NB4 (cell line): ENCODE data around the gene GK.
"Not testable (repeated sequence)": the region's sequence is repeated elsewhere in the genome, so short reads cannot be mapped to it uniquely, and the experiment has no call there.

ENCODE experiments used
- DNase-seq: peaks from one replicate; pipeline ENCODE4 v3.0.0; 2010; ENCODE audit warnings: low read depth
- H3K4me3 ChIP-seq: one replicate; pipeline ENCODE4 v1.5.1; 2011; ENCODE audit warnings: mild to moderate bottlenecking, low read depth, low read length, moderate library complexity
- CTCF ChIP-seq: IDR thresholded peaks from one replicate; pipeline ENCODE4 v1.5.1; 2012; ENCODE audit warnings: low read depth, low read length
- MAX ChIP-seq: IDR thresholded peaks from 2 replicates; pipeline ENCODE4 v1.6.1; 2011; ENCODE audit warnings: low read depth, low read length
- MYC ChIP-seq: IDR thresholded peaks from 2 replicates; pipeline ENCODE4 v1.6.1; 2011; ENCODE audit warnings: low read depth, low read length
- POLR2A ChIP-seq: IDR thresholded peaks from 2 replicates; pipeline ENCODE4 v1.6.1; 2011; ENCODE audit warnings: mild to moderate bottlenecking; ENCODE audit not compliant: insufficient read length; ENCODE audit errors: extremely low read depth

The GK gene

GRCh38 chrX:30618160-30618765 is 35.0 kb upstream of the GK start:
- DNase-seq = peak; percentile 65
- H3K4me3 ChIP-seq = no peak overlapping the region
- no peak for TF ChIP-seq MAX
- no peak for TF ChIP-seq CTCF
- TF ChIP-seq POLR2A = no peak
- TF ChIP-seq MYC = no peak

- TF ChIP-seq MAX = no peak
- TF ChIP-seq POLR2A = no peak
- no peak for TF ChIP-seq MYC
- TF ChIP-seq CTCF = no peak
- H3K4me3 ChIP-seq = no peak overlapping the region
- no peak for DNase-seq
Observed at GRCh38 chrX:30620125-30620524, 33.1 kb upstream of the GK start.

- TF ChIP-seq CTCF (no peak), MYC (no peak), POLR2A (no peak), MAX (no peak)
- no peak overlapping the region for H3K4me3 ChIP-seq
- peak; percentile 76 for DNase-seq
Observed at GRCh38 chrX:30620980-30621618, 32.1 kb upstream of the GK start.

GRCh38 chrX:30622361-30622760 is 30.9 kb upstream of the GK start:
- no peak for TF ChIP-seq POLR2A
- TF ChIP-seq MYC = no peak
- TF ChIP-seq MAX = no peak
- no peak overlapping the region for H3K4me3 ChIP-seq
- no peak for DNase-seq

- TF ChIP-seq POLR2A = no peak
Observed at GRCh38 chrX:30626402-30626801, 26.8 kb upstream of the GK start.

GRCh38 chrX:30627818-30628652 is 25.2 kb upstream of the GK start:
- peak; percentile 81 for DNase-seq
- H3K4me3 ChIP-seq = no peak overlapping the region
- TF ChIP-seq MYC (no peak), POLR2A (peak; percentile 39)

More at GRCh38 chrX:30626402-30626801, 26.8 kb upstream of the GK start:
- DNase-seq = no peak
- no peak overlapping the region for H3K4me3 ChIP-seq

GRCh38 chrX:30634070-30634469 is 19.2 kb upstream of the GK start:
- DNase-seq, H3K4me3 ChIP-seq: not testable (repeated sequence)
